Measurements from ENCODE around the gene ATP6V1G1. TPM values are rescaled to one million over a fixed set of nuclear protein-coding genes. Genes with fewer than 3 reads are reported as not detected.

Gene ATP6V1G1
- total RNA-seq, 2 experiments from 2014 or later: 99.0 to 117 TPM

GRCh38 chr9:114613087-114613486, 25.5 kb downstream of the ATP6V1G1 start:
- H3K4me3 ChIP-seq (ENCODE audit: low read depth, low read length, poor library complexity, severe bottlenecking): peak overlapping the region; percentile 95
- H3K27ac ChIP-seq (ENCODE audit: low read depth, low read length, poor library complexity, severe bottlenecking): peak overlapping the region; percentile 86
- intact Hi-C loops (cut with micrococcal nuclease; ENCODE audit: unreplicated experiment): loop anchor here (5.0 kb wide), 1 partner anchor 314 kb away; no protein-coding TSS in a partner anchor
- H3K36me3 ChIP-seq (ENCODE audit: insufficient read depth, low read length): peaks cover 24% of the 10 kb centered on the region
- peaks cover 65% of the 10 kb centered on the region for H3K79me2 ChIP-seq (ENCODE audit: insufficient read depth, low read depth, low read length)
- POLR2A ChIA-PET: interaction anchor here (0.6 to 2.7 kb wide), 9 partner anchors 8 to 75 kb away, joined by 3 to 12 read pairs (median 5); partner anchors contain the start of gene ATP6V1G1
- peak; percentile 50 for DNase-seq (ENCODE audit: low spot score)
- H3K9me2 ChIP-seq (ENCODE audit: insufficient read depth, low read length): no peaks in the 10 kb centered on the region
- H3K4me1 ChIP-seq (ENCODE audit: insufficient read depth, low read length, poor library complexity, severe bottlenecking): peaks cover 69% of the 10 kb centered on the region
- CTCF ChIA-PET (ENCODE audit: unreplicated experiment): no interaction called here
- TSS peak; percentile 45 for BruUV-seq (replicated peaks)
- no peaks in the 10 kb centered on the region for H4K20me1 ChIP-seq (ENCODE audit: insufficient read depth, low read length)
- H3K9me3 ChIP-seq (ENCODE audit: low read length): no peaks in the 10 kb centered on the region
- no peak overlapping the region; the same call in 1 of the 2 replicates for H2AFZ ChIP-seq (ENCODE audit: low read length)
- peak overlapping the region; percentile 89 for H3K4me2 ChIP-seq (ENCODE audit: low read length)
- TF ChIP-seq EZH2phosphoT487 (IDR thresholded peaks at IDR 0.05; ENCODE audit: borderline replicate concordance, low read depth, low read length): no peak
- TF ChIP-seq, protein P1, sequence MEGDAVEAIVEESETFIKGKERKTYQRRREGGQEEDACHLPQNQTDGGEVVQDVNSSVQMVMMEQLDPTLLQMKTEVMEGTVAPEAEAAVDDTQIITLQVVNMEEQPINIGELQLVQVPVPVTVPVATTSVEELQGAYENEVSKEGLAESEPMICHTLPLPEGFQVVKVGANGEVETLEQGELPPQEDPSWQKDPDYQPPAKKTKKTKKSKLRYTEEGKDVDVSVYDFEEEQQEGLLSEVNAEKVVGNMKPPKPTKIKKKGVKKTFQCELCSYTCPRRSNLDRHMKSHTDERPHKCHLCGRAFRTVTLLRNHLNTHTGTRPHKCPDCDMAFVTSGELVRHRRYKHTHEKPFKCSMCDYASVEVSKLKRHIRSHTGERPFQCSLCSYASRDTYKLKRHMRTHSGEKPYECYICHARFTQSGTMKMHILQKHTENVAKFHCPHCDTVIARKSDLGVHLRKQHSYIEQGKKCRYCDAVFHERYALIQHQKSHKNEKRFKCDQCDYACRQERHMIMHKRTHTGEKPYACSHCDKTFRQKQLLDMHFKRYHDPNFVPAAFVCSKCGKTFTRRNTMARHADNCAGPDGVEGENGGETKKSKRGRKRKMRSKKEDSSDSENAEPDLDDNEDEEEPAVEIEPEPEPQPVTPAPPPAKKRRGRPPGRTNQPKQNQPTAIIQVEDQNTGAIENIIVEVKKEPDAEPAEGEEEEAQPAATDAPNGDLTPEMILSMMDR (conservative IDR thresholded peaks at IDR 0.05; ENCODE audit: low read length): no peak

DNA sequence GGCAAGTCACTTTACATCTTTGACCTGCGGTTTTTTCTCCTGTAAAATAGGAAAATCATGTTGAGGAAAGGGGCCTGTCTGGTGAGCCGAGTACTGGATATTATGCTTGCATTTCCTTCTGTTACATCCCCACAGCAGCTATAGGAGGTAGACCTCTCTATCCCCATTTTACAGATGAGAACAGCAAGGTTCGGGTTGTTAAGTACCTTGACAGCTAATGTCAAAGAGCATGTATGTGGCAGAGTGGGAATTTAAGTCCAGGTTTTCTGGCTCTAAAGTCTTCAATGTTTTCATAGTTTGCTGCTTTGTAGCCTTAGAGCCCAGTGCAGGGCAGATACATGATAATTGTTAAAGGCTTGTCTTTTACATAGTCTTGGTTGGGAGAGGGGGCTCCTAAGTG, 26.4 kb downstream of the ATP6V1G1 start:
- peak overlapping the region; percentile 95 for H3K4me3 ChIP-seq (ENCODE audit: low read depth, low read length, poor library complexity, severe bottlenecking)
- H3K4me1 ChIP-seq (ENCODE audit: insufficient read depth, low read length, poor library complexity, severe bottlenecking): peaks cover 64% of the 10 kb centered on the region
- no peak for DNase-seq (ENCODE audit: low spot score)
- intact Hi-C loops (cut with micrococcal nuclease; ENCODE audit: unreplicated experiment): loop anchor here (5.0 kb wide), 1 partner anchor 313 kb away; no protein-coding TSS in a partner anchor
- no peak overlapping the region for H2AFZ ChIP-seq (ENCODE audit: low read length)
- no peaks in the 10 kb centered on the region for H4K20me1 ChIP-seq (ENCODE audit: insufficient read depth, low read length)
- H3K27ac ChIP-seq (ENCODE audit: low read depth, low read length, poor library complexity, severe bottlenecking): peak overlapping the region; percentile 86
- ChIA-PET CTCF (ENCODE audit: unreplicated experiment) (no interaction called here), POLR2A (interaction anchor here (2.5 to 2.7 kb wide), 2 partner anchors 9 to 38 kb away, joined by 9 read pairs; no protein-coding TSS in a partner anchor)
- peaks cover 32% of the 10 kb centered on the region for H3K36me3 ChIP-seq (ENCODE audit: insufficient read depth, low read length)
- TF ChIP-seq EZH2phosphoT487 (IDR thresholded peaks at IDR 0.05; ENCODE audit: borderline replicate concordance, low read depth, low read length): no peak
- TF ChIP-seq, protein P1 (conservative IDR thresholded peaks at IDR 0.05; ENCODE audit: low read length): no peak
- H3K9me2 ChIP-seq (ENCODE audit: insufficient read depth, low read length): no peaks in the 10 kb centered on the region
- 0 out of 2 replicates have a peak, but pooled peaks cover 4% of the 10 kb centered on the region for H3K9me3 ChIP-seq (ENCODE audit: low read length)
- H3K79me2 ChIP-seq (ENCODE audit: insufficient read depth, low read depth, low read length): peaks cover 73% of the 10 kb centered on the region
- BruUV-seq (replicated peaks): no TSS peak
- peak overlapping the region; percentile 89 for H3K4me2 ChIP-seq (ENCODE audit: low read length)

DNA sequence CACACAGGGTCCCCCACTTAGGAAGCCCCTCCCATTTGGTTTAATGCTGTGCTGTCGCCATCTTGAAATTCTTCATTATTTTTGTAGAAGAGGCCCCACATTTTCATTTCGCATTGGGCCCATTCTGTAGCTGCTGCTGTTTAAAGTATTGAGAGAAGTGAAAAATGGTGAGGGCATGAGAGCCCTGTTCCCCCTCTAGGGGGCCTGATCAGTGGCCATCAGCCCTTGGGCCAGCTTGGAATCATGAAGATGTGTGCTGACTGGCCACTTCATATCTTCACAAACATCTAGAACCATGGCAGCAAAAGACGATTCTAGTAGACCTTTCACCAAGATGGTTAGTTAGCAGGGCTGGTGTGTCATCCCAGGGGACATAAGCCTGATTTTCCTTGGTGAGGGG, 26.8 kb downstream of the ATP6V1G1 start:
- peaks cover 65% of the 10 kb centered on the region for H3K4me1 ChIP-seq (ENCODE audit: insufficient read depth, low read length, poor library complexity, severe bottlenecking)
- CTCF ChIA-PET (ENCODE audit: unreplicated experiment): interaction anchor here (1.2 kb wide), 1 partner anchor 11 kb away, joined by 3 read pairs; no protein-coding TSS in a partner anchor
- no peak for DNase-seq (ENCODE audit: low spot score)
- no peaks in the 10 kb centered on the region for H3K9me2 ChIP-seq (ENCODE audit: insufficient read depth, low read length)
- no peak overlapping the region for H3K27ac ChIP-seq (ENCODE audit: low read depth, low read length, poor library complexity, severe bottlenecking)
- H3K9me3 ChIP-seq (ENCODE audit: low read length): 0 out of 2 replicates have a peak, but pooled peaks cover 5% of the 10 kb centered on the region
- H4K20me1 ChIP-seq (ENCODE audit: insufficient read depth, low read length): no peaks in the 10 kb centered on the region
- peak overlapping the region; percentile 89 for H3K4me2 ChIP-seq (ENCODE audit: low read length)
- peaks cover 77% of the 10 kb centered on the region for H3K79me2 ChIP-seq (ENCODE audit: insufficient read depth, low read depth, low read length)
- H2AFZ ChIP-seq (ENCODE audit: low read length): no peak overlapping the region
- no peak overlapping the region for H3K4me3 ChIP-seq (ENCODE audit: low read depth, low read length, poor library complexity, severe bottlenecking)
- POLR2A ChIA-PET: interaction anchor here (2.5 to 2.7 kb wide), 2 partner anchors 9 to 38 kb away, joined by 9 read pairs; no protein-coding TSS in a partner anchor
- H3K36me3 ChIP-seq (ENCODE audit: insufficient read depth, low read length): peaks cover 36% of the 10 kb centered on the region
- intact Hi-C loops (cut with micrococcal nuclease; ENCODE audit: unreplicated experiment): loop anchor here (5.0 kb wide), 1 partner anchor 313 kb away; no protein-coding TSS in a partner anchor
- no TSS peak for BruUV-seq (replicated peaks)
- no peak for TF ChIP-seq EZH2phosphoT487 (IDR thresholded peaks at IDR 0.05; ENCODE audit: borderline replicate concordance, low read depth, low read length)
- TF ChIP-seq, protein P1 (conservative IDR thresholded peaks at IDR 0.05; ENCODE audit: low read length): no peak

Data from OCI-LY7 (cell line).